ENCODE data around the gene ARHGAP23.

GRCh38 chr17:38426441-38426840, 1.8 kb upstream of the ARHGAP23 start:
- no peak for TF ChIP-seq POLR2A (IDR thresholded peaks at IDR 0.05; ENCODE audit: low read depth, low read length)
- TF ChIP-seq TAF1 (IDR thresholded peaks at IDR 0.05; ENCODE audit: low read depth, low read length), result no peak
- no peak for TF ChIP-seq POLR2AphosphoS5 (IDR thresholded peaks at IDR 0.05; ENCODE audit: low read depth, low read length)
- no peak for TF ChIP-seq PAX5 (IDR thresholded peaks at IDR 0.05; ENCODE audit: insufficient read depth, low read length, severe bottlenecking)
